Brain microvascular endothelial cell (primary cell): Measurements from ENCODE around the gene AMZ1.
A peak's percentile ranks its signal among the peaks of the same experiment; 100 is the strongest.

ENCODE experiments used
- DNase-seq: peaks from one replicate; pipeline ENCODE4 v3.0.0-alpha.2; 2020
- H3K27ac ChIP-seq: fragments of 250-450 bp; sonication (Bioruptor Pico); 2 replicates; pipeline ENCODE4 v1.5.1; 2020; ENCODE audit warnings: mild to moderate bottlenecking, moderate library complexity
- H3K27me3 ChIP-seq: fragments of 250-450 bp; sonication (Bioruptor Pico); replicated peaks from 2 replicates; pipeline ENCODE4 v1.5.1; 2020; ENCODE audit warnings: mild to moderate bottlenecking
- H3K36me3 ChIP-seq: fragments of 250-450 bp; sonication (Bioruptor Pico); replicated peaks from 2 replicates; pipeline ENCODE4 v1.5.1; 2020; ENCODE audit warnings: mild to moderate bottlenecking
- H3K4me3 ChIP-seq: 2 replicates; pipeline ENCODE4 v1.5.1; 2011; ENCODE audit warnings: low read depth, mild to moderate bottlenecking, control low read depth, low read length, moderate library complexity
- CTCF ChIP-seq: IDR thresholded peaks from 2 replicates; pipeline ENCODE4 v1.5.1; 2011; ENCODE audit warnings: low read depth, mild to moderate bottlenecking, moderate library complexity, low read length, control low read depth, inconsistent platforms; ENCODE audit errors: missing control alignments
- in situ Hi-C: cut with HindIII; loops from 2 replicates; pipeline ENCODE4 v1.10.0; 2017; ENCODE audit warnings: low sequenced_read_pairs, low pct_ligation_motif_present

The AMZ1 gene

GRCh38 chr7:2645274-2645868 is 42.6 kb upstream of the AMZ1 start:
- peak; percentile 15 for DNase-seq
- no peak overlapping the region for H3K4me3 ChIP-seq
- H3K36me3 ChIP-seq = peaks cover 21% of the 10 kb centered on the region
- no peak overlapping the region for H3K27ac ChIP-seq
- in situ Hi-C loops = no loop called here
- H3K27me3 ChIP-seq = no peaks in the 10 kb centered on the region
- no peak for TF ChIP-seq CTCF

DNA sequence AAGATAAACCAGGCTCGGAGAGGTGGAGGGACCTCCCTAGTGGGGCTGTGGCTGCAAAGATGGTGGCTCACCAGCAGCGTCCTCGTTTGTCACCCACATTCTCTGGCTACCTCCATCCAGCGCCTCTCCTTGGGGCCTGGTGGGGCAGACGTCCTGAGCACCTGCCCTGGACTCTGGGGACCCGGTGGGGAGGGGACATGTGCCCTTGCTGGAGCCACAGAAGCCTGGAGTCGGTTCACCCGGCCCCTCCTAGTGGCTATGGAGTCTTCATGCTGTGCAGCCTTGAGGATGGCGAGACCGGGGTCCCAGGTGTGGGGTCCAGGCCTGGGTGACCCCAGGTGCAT is 41.7 kb upstream of the AMZ1 start:
- DNase-seq = no peak
- no peaks in the 10 kb centered on the region for H3K27me3 ChIP-seq
- in situ Hi-C loops = no loop called here
- TF ChIP-seq CTCF = no peak
- no peak overlapping the region for H3K4me3 ChIP-seq
- no peak overlapping the region for H3K27ac ChIP-seq
- peaks cover 21% of the 10 kb centered on the region for H3K36me3 ChIP-seq

GRCh38 chr7:2646680-2647571 is 41.1 kb upstream of the AMZ1 start:
- in situ Hi-C loops = no loop called here

DNA sequence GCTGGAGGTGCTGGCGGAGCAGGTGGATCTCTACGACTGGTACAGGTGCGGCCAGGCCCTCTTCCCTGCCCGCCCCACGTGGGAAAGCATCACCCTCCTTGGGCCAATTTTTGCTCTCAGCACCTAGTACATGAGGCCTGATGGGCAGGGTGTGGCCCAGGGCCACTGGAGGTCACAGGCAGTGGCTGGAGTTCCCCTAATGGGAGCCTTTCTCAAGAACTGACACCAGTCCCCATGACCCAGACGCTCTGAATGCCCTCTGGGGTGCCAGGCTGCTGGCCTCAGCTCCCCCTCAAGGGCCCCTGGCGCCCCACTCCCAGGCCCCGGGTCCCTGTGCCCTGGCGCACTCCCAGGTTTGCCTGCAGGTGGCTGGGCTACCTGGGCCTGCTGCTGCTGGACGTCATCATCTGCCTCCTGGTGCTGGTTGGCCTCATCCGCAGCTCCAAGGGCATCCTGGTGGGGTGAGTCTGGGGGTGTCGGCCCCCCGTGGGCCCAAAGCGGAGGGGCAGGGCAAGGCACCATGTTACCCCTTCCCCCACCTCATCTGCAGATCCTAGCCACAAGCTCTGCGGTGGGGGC is 40.3 kb upstream of the AMZ1 start:
- Histone ChIP-seq H3K36me3 (peaks cover 31% of the 10 kb centered on the region), H3K27me3 (no peaks in the 10 kb centered on the region), H3K4me3 (no peak overlapping the region), H3K27ac (no peak overlapping the region)
- no peak for TF ChIP-seq CTCF
- in situ Hi-C loops = no loop called here
- DNase-seq = no peak

More at GRCh38 chr7:2646680-2647571, 41.1 kb upstream of the AMZ1 start:
- no peak for DNase-seq
- Histone ChIP-seq H3K27ac (no peak overlapping the region), H3K4me3 (no peak overlapping the region), H3K27me3 (no peaks in the 10 kb centered on the region), H3K36me3 (peaks cover 24% of the 10 kb centered on the region)
- no peak for TF ChIP-seq CTCF

- TF ChIP-seq CTCF = no peak
- no peaks in the 10 kb centered on the region for H3K27me3 ChIP-seq
- DNase-seq = no peak
- in situ Hi-C loops = no loop called here
- no peak overlapping the region for H3K27ac ChIP-seq
- H3K36me3 ChIP-seq = peaks cover 38% of the 10 kb centered on the region
- no peak overlapping the region for H3K4me3 ChIP-seq
These were observed 38.7 kb upstream of the AMZ1 start for GRCh38 chr7:2649139-2649838.
